Loucy (cell line): ENCODE results near the gene SLIT1.

Experiments
- CTCF ChIP-seq: fragments of 200-600 bp; sonication (generic); conservative IDR thresholded peaks from 2 replicates; pipeline ENCODE4 v1.5.1; 2014; ENCODE audit warnings: mild to moderate bottlenecking, antibody characterized with exemption, low read length
- EZH2phosphoT487 ChIP-seq: fragments of 200-600 bp; IDR thresholded peaks from 2 replicates; pipeline ENCODE4 v1.6.1; 2018; ENCODE audit warnings: antibody characterized with exemption, mild to moderate bottlenecking, moderate library complexity, borderline replicate concordance

- TF ChIP-seq CTCF (no peak), EZH2phosphoT487 (no peak)
Measured at GRCh38 chr10:96978621-96979154, 207.1 kb downstream of the SLIT1 start.
